Parathyroid adenoma (tissue), 2 donors: Measurements from ENCODE around the gene RPS14.
"Not testable (repeated sequence)": the region's sequence is repeated elsewhere in the genome, so short reads cannot be mapped to it uniquely, and the experiment has no call there.

Experiments used
- H2AFZ ChIP-seq: fragments of 300-600 bp; sonication (generic); one replicate; pipeline ENCODE4 v1.7.0; 2017; ENCODE audit warnings: antibody characterized with exemption, mild to moderate bottlenecking
- H3K27ac ChIP-seq: fragments of 300-600 bp; sonication (generic); one replicate; pipeline ENCODE4 v1.7.0; 2017
- H3K27me3 ChIP-seq: fragments of 300-600 bp; sonication (generic); one replicate; pipeline ENCODE4 v1.7.0; 2017; ENCODE audit warnings: low read length; ENCODE audit not compliant: control insufficient read depth, insufficient read depth
- H3K36me3 ChIP-seq: fragments of 300-600 bp; sonication (generic); one replicate; pipeline ENCODE4 v1.7.0; 2017; ENCODE audit warnings: low read length; ENCODE audit not compliant: control insufficient read depth, insufficient read depth
- H3K4me1 ChIP-seq: fragments of 300-600 bp; sonication (generic); one replicate; pipeline ENCODE4 v1.7.0; 2017; ENCODE audit warnings: control low read depth
- H3K4me2 ChIP-seq: fragments of 300-600 bp; sonication (generic); one replicate; pipeline ENCODE4 v1.7.0; 2017; ENCODE audit warnings: low read length
- H3K4me3 ChIP-seq: fragments of 300-600 bp; sonication (generic); one replicate; pipeline ENCODE4 v1.7.0; 2017; ENCODE audit warnings: low read depth, low read length
- H3K79me2 ChIP-seq: fragments of 300-600 bp; sonication (generic); one replicate; pipeline ENCODE4 v1.7.0; 2017; ENCODE audit warnings: control low read depth
- H3K9ac ChIP-seq: fragments of 300-600 bp; sonication (generic); one replicate; pipeline ENCODE4 v1.7.0; 2017; ENCODE audit warnings: mild to moderate bottlenecking
- H3K9me3 ChIP-seq: fragments of 300-600 bp; sonication (generic); one replicate; pipeline ENCODE4 v1.7.0; 2017; ENCODE audit warnings: low read length; ENCODE audit not compliant: control insufficient read depth
- TF ChIP-seq, protein P1 (sequence below): fragments of 300-600 bp; sonication (generic); IDR thresholded peaks from one replicate; pipeline ENCODE4 v1.7.0; 2017; ENCODE audit warnings: antibody characterized with exemption, mild to moderate bottlenecking
- donor health status: primary hyperparathyroidism.

The RPS14 gene

DNA sequence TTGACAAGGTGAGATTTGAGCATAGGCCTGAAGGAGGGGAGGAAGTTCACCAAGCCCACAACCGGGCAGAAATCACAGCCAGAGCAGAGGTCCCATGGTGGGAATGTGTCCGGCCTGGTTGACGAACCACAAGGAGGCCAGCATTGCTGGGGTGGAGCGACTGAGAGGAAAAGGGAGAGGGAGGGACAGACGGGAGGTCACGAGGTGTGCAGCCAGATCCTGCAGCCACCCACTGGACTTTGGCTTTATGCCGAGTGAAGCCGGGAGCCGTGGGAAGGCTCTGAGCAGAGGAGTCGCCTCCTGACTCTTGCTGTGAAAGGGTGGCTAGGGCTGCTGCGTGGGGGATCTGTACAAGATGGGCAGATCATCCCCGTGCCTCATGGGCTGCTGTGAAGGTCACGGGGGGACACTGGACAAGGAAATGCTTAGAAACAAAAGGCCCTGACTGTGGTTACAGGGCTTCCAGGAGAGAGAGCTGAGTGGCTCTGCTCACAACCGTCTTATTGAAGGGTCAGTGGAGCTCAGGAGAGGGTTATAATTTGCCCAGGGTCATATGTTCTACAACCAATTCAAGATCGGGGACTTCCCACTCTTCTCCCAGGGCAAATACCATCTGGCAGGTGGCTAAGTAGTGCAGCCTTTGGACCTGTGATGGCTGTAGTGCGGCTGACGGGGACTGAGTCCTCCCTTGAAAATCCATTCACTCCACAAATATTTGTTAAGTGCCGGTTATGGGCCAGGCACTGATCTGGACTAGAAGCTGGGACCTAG lies 21.2 kb downstream of the RPS14 start:
- Histone ChIP-seq H3K9ac (no peak overlapping the region), H2AFZ (peak overlapping the region; percentile 88), H3K27ac (peak overlapping the region; percentile 42), H3K79me2 (no peaks in the 10 kb centered on the region), H3K36me3 (no peaks in the 10 kb centered on the region), H3K4me2 (no peak overlapping the region), H3K9me3 (no peaks in the 10 kb centered on the region), H3K27me3 (no peaks in the 10 kb centered on the region), H3K4me1 (peaks cover 9% of the 10 kb centered on the region), H3K4me3 (no peak overlapping the region)
- TF ChIP-seq, protein P1, sequence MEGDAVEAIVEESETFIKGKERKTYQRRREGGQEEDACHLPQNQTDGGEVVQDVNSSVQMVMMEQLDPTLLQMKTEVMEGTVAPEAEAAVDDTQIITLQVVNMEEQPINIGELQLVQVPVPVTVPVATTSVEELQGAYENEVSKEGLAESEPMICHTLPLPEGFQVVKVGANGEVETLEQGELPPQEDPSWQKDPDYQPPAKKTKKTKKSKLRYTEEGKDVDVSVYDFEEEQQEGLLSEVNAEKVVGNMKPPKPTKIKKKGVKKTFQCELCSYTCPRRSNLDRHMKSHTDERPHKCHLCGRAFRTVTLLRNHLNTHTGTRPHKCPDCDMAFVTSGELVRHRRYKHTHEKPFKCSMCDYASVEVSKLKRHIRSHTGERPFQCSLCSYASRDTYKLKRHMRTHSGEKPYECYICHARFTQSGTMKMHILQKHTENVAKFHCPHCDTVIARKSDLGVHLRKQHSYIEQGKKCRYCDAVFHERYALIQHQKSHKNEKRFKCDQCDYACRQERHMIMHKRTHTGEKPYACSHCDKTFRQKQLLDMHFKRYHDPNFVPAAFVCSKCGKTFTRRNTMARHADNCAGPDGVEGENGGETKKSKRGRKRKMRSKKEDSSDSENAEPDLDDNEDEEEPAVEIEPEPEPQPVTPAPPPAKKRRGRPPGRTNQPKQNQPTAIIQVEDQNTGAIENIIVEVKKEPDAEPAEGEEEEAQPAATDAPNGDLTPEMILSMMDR = no peak

DNA sequence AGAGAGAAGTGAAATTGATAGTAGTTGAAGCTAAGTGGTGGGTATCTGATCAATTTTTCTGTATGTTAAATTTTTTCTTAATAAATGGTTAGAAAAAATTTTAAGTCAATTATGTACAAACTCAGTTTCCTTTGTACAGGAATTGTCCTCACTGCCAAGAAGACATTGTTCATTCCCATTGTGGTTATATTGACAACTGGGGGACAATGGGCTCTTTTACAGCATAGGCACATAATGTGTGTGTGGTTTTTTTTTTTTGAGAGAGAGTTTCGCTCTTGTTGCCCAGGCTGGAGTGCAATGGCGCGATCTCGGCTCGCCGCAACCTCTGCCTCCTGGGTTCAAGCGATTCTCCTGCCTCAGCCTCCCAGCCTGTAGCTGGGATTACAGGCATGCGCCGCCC lies 23.4 kb downstream of the RPS14 start:
- H3K4me3 ChIP-seq, H2AFZ ChIP-seq, H3K36me3 ChIP-seq, H3K4me2 ChIP-seq, H3K9me3 ChIP-seq, H3K79me2 ChIP-seq, H3K27me3 ChIP-seq, H3K4me1 ChIP-seq, H3K9ac ChIP-seq, H3K27ac ChIP-seq: not testable (repeated sequence)

DNA sequence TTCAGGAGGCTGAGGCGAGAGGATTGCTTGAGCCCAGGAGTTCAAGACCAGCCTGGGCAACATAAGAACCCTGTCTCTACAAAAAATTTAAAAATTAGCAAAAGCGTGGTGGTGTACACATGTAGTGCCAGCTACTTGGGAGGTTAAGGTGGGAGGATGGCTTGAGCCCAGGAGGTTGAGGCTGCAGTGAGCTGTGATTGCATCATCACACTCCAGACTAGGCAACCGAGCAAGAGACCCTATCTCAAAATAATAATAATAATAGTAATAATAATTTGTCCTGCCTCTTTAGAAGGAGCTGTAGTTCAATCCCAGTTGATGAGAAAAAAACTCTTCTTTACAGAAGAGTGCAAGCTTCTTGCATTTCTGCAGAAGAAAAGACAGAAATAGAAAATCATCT lies 26.8 kb downstream of the RPS14 start:
- no peaks in the 10 kb centered on the region for H3K36me3 ChIP-seq
- H3K9me3 ChIP-seq = no peaks in the 10 kb centered on the region
- peaks cover under 1% of the 10 kb centered on the region for H3K4me1 ChIP-seq
- no peak overlapping the region for H3K4me2 ChIP-seq
- no peak overlapping the region for H3K4me3 ChIP-seq
- H3K79me2 ChIP-seq = no peaks in the 10 kb centered on the region
- no peak overlapping the region for H2AFZ ChIP-seq
- H3K9ac ChIP-seq = no peak overlapping the region
- no peaks in the 10 kb centered on the region for H3K27me3 ChIP-seq
- TF ChIP-seq, protein P1 = no peak
- no peak overlapping the region for H3K27ac ChIP-seq

DNA sequence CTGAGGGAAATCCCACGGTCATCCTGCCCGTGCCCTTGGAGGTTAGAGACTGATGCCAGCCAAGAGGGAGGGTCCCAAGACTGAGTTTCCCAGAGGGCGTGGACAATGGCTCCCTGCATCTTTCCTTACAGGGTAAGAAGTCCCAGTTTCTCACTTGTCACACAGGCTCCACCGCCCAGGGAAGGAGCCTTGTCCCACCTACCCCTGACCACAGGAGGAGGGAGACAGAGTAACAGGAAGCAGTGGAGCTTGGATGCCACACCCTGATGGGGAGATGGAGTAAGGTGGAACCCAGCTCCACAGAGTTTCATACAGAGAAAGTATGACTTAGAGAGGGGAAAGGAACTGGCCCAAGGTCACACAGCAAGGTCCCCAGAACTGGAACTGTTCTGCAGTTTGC lies 27.5 kb downstream of the RPS14 start:
- TF ChIP-seq, protein P1 = no peak
- Histone ChIP-seq H3K27me3 (no peaks in the 10 kb centered on the region), H3K4me1 (no peaks in the 10 kb centered on the region), H3K27ac (no peak overlapping the region), H2AFZ (no peak overlapping the region), H3K9me3 (no peaks in the 10 kb centered on the region), H3K9ac (no peak overlapping the region), H3K36me3 (no peaks in the 10 kb centered on the region), H3K4me2 (no peak overlapping the region), H3K4me3 (no peak overlapping the region), H3K79me2 (no peaks in the 10 kb centered on the region)

DNA sequence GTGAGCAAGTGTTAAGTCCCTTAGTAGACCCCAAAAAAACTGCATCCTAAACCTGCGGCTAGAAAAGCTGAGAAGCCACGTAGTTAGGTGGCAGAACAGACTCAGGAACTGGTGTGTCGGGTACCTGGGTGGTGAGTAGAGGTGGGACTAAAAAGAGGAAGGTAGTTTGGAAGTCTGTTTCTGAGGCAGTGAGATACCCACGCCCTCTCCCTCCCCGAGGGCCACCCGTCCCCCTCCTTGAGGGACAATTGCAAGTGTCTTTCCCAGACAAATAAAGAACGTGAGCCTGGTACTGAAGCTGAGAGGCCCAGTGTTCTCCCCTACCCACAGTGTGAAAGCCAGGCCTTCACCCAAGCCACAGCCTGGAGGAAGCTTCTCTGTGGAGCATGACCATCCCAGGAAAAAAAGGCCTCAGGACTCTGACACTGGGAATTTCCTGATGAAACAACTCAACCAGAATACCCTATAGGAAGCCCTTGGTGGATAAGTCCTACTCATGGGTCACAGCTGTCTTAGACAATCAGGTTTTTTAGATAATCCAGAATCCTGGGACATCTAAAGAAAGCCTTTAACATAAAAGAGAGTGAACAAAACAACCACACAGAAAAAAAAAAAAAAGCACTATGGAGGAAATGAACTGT lies 29.8 kb downstream of the RPS14 start:
- Histone ChIP-seq H3K36me3 (no peaks in the 10 kb centered on the region), H3K4me2 (no peak overlapping the region), H3K79me2 (no peaks in the 10 kb centered on the region), H2AFZ (no peak overlapping the region), H3K27ac (no peak overlapping the region), H3K9ac (no peak overlapping the region), H3K4me3 (no peak overlapping the region), H3K9me3 (no peaks in the 10 kb centered on the region), H3K4me1 (no peaks in the 10 kb centered on the region), H3K27me3 (no peaks in the 10 kb centered on the region)
- TF ChIP-seq, protein P1 = no peak

DNA sequence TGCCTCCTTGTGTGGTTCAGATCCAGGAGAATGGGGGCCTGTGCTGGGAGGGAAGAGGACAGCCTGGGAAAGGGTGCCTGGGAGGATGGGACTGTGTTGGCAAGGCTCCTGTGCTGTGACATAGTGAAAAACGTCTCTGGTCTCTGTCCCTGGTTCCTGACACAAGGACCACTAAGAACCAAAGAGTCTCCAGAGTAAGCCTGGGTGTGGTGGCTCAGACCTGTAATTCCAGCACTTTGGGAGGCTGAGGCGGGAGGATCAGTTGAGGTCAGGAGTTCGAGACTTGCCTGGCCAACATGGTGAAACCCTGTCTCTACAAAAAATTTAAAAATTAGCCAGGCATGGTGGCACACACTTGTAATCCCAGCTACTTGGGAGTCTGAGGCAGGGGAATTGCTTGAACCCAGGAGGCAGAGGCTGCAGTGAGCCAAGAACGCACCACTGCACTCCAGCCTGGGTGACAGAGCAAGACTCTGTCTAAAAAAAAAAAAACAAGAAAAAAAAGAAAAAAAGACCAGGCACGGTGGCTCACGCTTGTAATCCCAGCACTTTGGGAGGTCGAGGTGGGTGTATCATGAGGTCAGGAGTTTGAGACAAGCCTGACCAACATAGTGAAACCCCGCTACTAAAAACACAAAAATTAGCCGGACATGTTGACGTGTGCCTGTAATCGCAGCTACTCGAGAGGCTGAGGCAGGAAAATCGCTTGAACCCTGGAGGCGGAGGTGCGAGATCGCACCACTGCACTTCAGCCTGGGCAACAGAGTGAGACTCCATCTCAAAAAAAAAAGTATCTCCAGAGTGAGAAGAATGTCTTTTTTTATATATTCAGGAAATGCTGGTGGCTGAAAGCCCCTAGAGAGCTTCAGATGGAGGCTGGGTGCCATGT lies 35.4 kb downstream of the RPS14 start:
- Histone ChIP-seq H3K4me1 (peaks cover 13% of the 10 kb centered on the region), H3K27ac (peak overlapping the region; percentile 78), H2AFZ (peak overlapping the region; percentile 84)
- not testable (repeated sequence) for H3K4me2 ChIP-seq, H3K27me3 ChIP-seq, H3K4me3 ChIP-seq, H3K79me2 ChIP-seq, H3K36me3 ChIP-seq, H3K9ac ChIP-seq, H3K9me3 ChIP-seq
